Neuronal stem cell (in vitro differentiated cells): ENCODE measurements around the gene ZNG1F.
"Not testable (repeated sequence)": the region's sequence is repeated elsewhere in the genome, so short reads cannot be mapped to it uniquely, and the experiment has no call there.

Experiments
- DNase-seq: peaks from one replicate; pipeline ENCODE4 v3.0.0-alpha.2; 2013; ENCODE audit warnings: low spot score
- H2AFZ ChIP-seq: one replicate; pipeline ENCODE4 v1.6.1; 2013; ENCODE audit warnings: mild to moderate bottlenecking, low read length, inconsistent platforms
- H2AK5ac ChIP-seq: 2 replicates; pipeline ENCODE4 v1.6.1; 2013; ENCODE audit warnings: low read depth, mild to moderate bottlenecking, inconsistent platforms, low read length, moderate library complexity, mixed read lengths
- H2BK120ac ChIP-seq: 2 replicates; pipeline ENCODE4 v1.6.1; 2013; ENCODE audit warnings: low read depth, mild to moderate bottlenecking, inconsistent platforms, low read length, moderate library complexity, mixed read lengths
- H2BK12ac ChIP-seq: one replicate; pipeline ENCODE4 v1.6.1; 2013; ENCODE audit warnings: low read length, inconsistent platforms
- H2BK15ac ChIP-seq: 2 replicates; pipeline ENCODE4 v1.6.1; 2013; ENCODE audit warnings: mild to moderate bottlenecking, low read length, inconsistent platforms, mixed read lengths
- H2BK5ac ChIP-seq: one replicate; pipeline ENCODE4 v1.6.1; 2013; ENCODE audit warnings: inconsistent platforms, mild to moderate bottlenecking, low read length, moderate library complexity
- H3K14ac ChIP-seq: one replicate; pipeline ENCODE4 v1.6.1; 2013; ENCODE audit warnings: low read length, inconsistent platforms
- H3K18ac ChIP-seq: 2 replicates; pipeline ENCODE4 v1.6.1; 2013; ENCODE audit warnings: low read length, inconsistent platforms
- H3K23ac ChIP-seq: 2 replicates; pipeline ENCODE4 v1.6.1; 2013; ENCODE audit warnings: low read depth, mild to moderate bottlenecking, mixed read lengths, low read length, inconsistent platforms; ENCODE audit not compliant: poor library complexity
- H3K27ac ChIP-seq: replicated peaks from 3 replicates; pipeline ENCODE4 v1.5.1; 2013; ENCODE audit warnings: low read length, inconsistent platforms
- H3K27me3 ChIP-seq, 3 experiments: 2 replicates each; pipeline ENCODE4 v1.6.1; 2013; ENCODE audit warnings: low read length in 3 of 3, mild to moderate bottlenecking in 2 of 3, inconsistent platforms in 1 of 3, low read depth in 1 of 3, mixed read lengths in 1 of 3, moderate library complexity in 1 of 3; ENCODE audit not compliant: control insufficient read depth in 3 of 3, insufficient read depth in 3 of 3
- H3K36me3 ChIP-seq, 2 donors: replicated peaks in 1 of 2; 2 replicates each; pipeline ENCODE4 v1.6.1; 2013; ENCODE audit warnings: low read length in 2 of 2; ENCODE audit not compliant: control insufficient read depth in 2 of 2, insufficient read depth in 2 of 2
- H3K4ac ChIP-seq: 2 replicates; pipeline ENCODE4 v1.6.1; 2013; ENCODE audit warnings: inconsistent platforms, mild to moderate bottlenecking, low read length, moderate library complexity
- H3K4me1 ChIP-seq, 2 donors: 1 replicate in 1 of 2; 2 replicates in 1 of 2; pipeline ENCODE4 v1.6.1; 2013; ENCODE audit warnings: low read length in 2 of 2, low read depth in 1 of 2; ENCODE audit not compliant: control insufficient read depth in 2 of 2, insufficient read depth in 1 of 2
- H3K4me2 ChIP-seq: one replicate; pipeline ENCODE4 v1.6.1; 2013; ENCODE audit warnings: mild to moderate bottlenecking, low read length, inconsistent platforms; ENCODE audit not compliant: insufficient read depth, poor library complexity, severe bottlenecking
- H3K4me3 ChIP-seq, 2 donors: 2 replicates each; pipeline ENCODE4 v1.5.1; 2013; ENCODE audit warnings: low read length in 2 of 2, mild to moderate bottlenecking in 2 of 2, inconsistent platforms in 1 of 2, moderate library complexity in 1 of 2
- H3K79me1 ChIP-seq: one replicate; pipeline ENCODE4 v1.6.1; 2013; ENCODE audit warnings: low read depth, mild to moderate bottlenecking, inconsistent platforms, low read length, moderate library complexity
- H3K9ac ChIP-seq: one replicate; pipeline ENCODE4 v1.6.1; 2013; ENCODE audit warnings: mild to moderate bottlenecking, low read depth, low read length, inconsistent platforms; ENCODE audit not compliant: poor library complexity
- H3K9me3 ChIP-seq, 2 donors: replicated peaks in 1 of 2; 2 replicates each; pipeline versions ENCODE3 to v1.6.1; 2013; ENCODE audit warnings: low read length in 2 of 2, mild to moderate bottlenecking in 2 of 2, inconsistent platforms in 1 of 2, low read depth in 1 of 2, mixed read lengths in 1 of 2, moderate library complexity in 1 of 2; ENCODE audit not compliant: control insufficient read depth in 2 of 2, insufficient read depth in 1 of 2
- H4K8ac ChIP-seq: one replicate; pipeline ENCODE4 v1.6.1; 2013; ENCODE audit warnings: low read depth, mild to moderate bottlenecking, inconsistent platforms, low read length, moderate library complexity
- H4K91ac ChIP-seq: one replicate; pipeline ENCODE4 v1.6.1; 2013; ENCODE audit warnings: low read length, low read depth, mild to moderate bottlenecking, inconsistent platforms; ENCODE audit not compliant: poor library complexity
- WGBS, 2 donors: extraction: QIAGEN DNeasy Blood & Tissue Kit; methylation state at CpG; one replicate each; pipeline ENCODE4 v1.1.7; 2013; ENCODE audit warnings: missing lambda C conversion rate in 2 of 2, mixed read lengths in 1 of 2; ENCODE audit not compliant: insufficient read length in 2 of 2, insufficient replicate concordance in 1 of 2; ENCODE audit errors: extremely low coverage in 2 of 2; 5-methylcytosine and 5-hydroxymethylcytosine counted together

The ZNG1F gene

DNA sequence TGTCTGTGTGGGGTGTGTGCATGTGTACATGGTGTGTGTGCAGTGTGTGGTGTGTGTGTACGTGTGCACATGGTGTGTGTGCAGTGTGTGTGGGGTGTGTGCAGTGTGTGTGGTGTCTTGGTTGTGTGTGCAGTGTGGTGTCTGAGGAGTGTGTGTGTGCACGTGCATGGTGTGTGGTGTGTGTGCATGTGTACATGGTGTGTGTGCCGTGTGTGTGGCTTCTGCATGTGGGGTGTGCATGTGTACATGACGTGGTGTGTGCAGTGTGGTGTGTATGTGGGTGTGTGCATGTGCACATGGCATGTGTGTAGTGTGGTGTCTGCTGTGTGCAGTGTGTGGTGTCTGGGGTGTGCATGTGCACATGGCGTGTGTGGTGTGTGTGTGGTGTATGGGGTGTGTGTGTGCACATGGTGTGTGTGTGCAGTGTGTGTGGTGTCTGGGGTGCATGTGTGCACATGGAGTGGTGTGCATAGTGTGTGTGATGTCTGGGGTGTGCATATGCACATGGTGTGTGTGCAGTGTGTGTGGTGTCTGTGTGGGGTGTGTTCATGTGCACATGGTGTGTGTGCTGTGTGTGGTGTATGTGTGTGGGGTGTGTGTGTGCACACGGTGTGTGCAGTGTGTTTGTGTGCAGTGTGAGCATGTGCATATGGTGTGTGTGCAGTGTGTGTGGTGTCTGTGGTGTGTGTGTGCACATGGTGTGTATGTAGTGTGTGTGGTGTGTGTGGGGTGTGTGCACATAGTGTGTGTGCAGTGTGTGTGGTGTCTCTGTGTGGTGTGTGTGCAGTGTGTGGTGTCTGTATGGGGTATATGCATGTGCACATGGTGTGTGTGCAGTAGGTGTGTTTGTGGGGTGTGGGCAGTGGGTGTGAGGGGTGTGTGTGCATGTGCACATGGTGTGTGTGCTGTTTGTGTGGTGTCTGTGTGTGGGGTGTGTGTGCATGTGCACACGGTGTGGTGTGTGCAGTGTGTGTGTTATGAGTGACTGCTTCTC lies 40.6 kb upstream of the ZNG1F start:
- Histone ChIP-seq H2AFZ (no peak overlapping the region), H3K9me3 (peaks cover 0 to 11% of the 10 kb centered on the region in 2 donors), H3K9ac (peak overlapping the region; percentile 85), H3K18ac (peak overlapping the region; percentile 39), H3K4me2 (no peak overlapping the region), H3K27me3 (peaks cover 3 to 16% (median 5%) of the 10 kb centered on the region in 3 experiments), H2BK15ac (peak overlapping the region; percentile 0), H3K4me1 (peaks cover 0 to 8% of the 10 kb centered on the region in 2 donors), H3K36me3 (peaks cover 0 to 8% of the 10 kb centered on the region in 2 donors), H2BK5ac (no peak overlapping the region), H2BK12ac (peak overlapping the region; percentile 42), H3K27ac (peak overlapping the region; percentile 1), H3K14ac (peak overlapping the region; percentile 97), H3K23ac (peak overlapping the region; percentile 82), H3K4me3 (peak overlapping the region in 1 of 2 donors; percentile 56), H2AK5ac (no peak overlapping the region), H3K79me1 (peaks cover 9% of the 10 kb centered on the region), H3K4ac (peak overlapping the region; percentile 0), H4K8ac (peak overlapping the region; percentile 97), H4K91ac (peak overlapping the region; percentile 3), H2BK120ac (peak overlapping the region; percentile 0)
- WGBS, 2 donors, result no CpG with 5 or more reads among the region's 7 CpGs
- no peak for DNase-seq

DNA sequence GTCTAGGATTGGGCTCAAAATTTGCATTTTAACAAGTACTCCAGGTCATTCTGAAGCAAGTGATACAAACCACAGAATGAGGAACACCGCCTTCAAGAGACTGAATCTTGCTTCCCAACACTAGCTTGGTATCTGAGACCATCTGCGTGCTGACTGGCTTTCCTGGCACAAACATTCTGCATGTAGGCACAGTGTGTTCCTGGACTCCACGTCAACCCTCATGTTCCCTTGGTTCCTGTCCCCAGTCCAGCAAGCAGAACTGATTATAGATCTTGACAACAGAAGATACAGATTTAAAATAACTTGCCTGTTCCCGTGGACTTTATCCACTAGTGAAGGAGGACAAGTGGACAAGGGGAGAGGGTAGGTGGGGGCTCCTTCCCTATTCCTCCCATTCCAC lies 30.7 kb upstream of the ZNG1F start:
- H4K91ac ChIP-seq, H3K4ac ChIP-seq, H2AFZ ChIP-seq, H3K9ac ChIP-seq, H2AK5ac ChIP-seq, H3K27ac ChIP-seq, H2BK5ac ChIP-seq, DNase-seq, H2BK120ac ChIP-seq, H3K14ac ChIP-seq, H3K9me3 ChIP-seq, H3K4me3 ChIP-seq, H4K8ac ChIP-seq, H3K23ac ChIP-seq, H3K27me3 ChIP-seq, H2BK12ac ChIP-seq, H3K36me3 ChIP-seq, H3K18ac ChIP-seq, H2BK15ac ChIP-seq, H3K79me1 ChIP-seq, H3K4me1 ChIP-seq, H3K4me2 ChIP-seq: not testable (repeated sequence)
- no CpG with 5 or more reads among the region's 4 CpGs for WGBS, 2 donors

DNA sequence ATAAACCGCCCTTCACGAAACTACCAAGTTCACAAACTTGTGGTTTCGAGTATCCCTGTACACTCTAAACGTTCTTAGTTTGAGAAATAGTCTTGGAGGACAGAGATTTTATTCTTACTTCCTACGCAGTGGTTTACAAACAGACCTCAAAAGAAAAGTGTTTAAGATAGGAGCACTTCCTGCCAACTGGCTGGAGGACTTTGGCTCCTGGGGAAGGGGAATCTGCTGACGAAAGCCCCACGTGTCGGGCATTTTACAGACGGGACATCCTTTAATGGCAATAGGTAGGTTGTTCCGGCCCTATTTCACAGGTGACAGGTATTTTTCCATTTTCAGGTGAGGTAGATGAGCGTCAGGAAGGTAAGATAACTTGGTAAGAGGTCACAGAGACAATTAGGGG lies 678 bp downstream of the ZNG1F start:
- not testable (repeated sequence) for DNase-seq, H3K23ac ChIP-seq, H2AFZ ChIP-seq, H3K4ac ChIP-seq, H4K8ac ChIP-seq, H3K9ac ChIP-seq, H2AK5ac ChIP-seq, H3K4me3 ChIP-seq, H3K27ac ChIP-seq, H2BK5ac ChIP-seq, H3K14ac ChIP-seq, H3K27me3 ChIP-seq, H3K4me2 ChIP-seq, H3K9me3 ChIP-seq, H4K91ac ChIP-seq, H2BK120ac ChIP-seq, H2BK12ac ChIP-seq, H2BK15ac ChIP-seq, H3K79me1 ChIP-seq, H3K18ac ChIP-seq, H3K36me3 ChIP-seq, H3K4me1 ChIP-seq
- no CpG with 5 or more reads among the region's 11 CpGs for WGBS, 2 donors

DNA sequence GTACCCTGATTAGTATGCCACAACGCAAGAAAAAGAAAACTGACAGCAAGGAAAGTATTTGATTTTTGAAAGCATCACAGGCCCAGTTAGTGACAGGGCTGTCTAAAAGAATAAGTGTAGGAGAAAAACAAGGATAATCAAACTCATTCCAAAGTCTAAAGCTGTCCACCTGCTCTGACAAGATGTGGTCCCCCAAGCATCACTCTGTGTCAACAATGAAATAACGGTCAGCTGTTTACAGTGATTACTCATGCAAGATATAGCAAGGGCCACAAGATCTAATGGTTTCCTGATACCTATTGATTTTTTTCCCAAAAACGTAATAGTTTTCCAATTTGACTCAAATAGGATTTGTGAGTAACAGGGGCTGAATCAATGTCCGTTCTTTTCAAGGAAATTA lies 14.1 kb downstream of the ZNG1F start:
- not testable (repeated sequence) for H3K4me3 ChIP-seq, H4K91ac ChIP-seq, H2BK5ac ChIP-seq, H2BK120ac ChIP-seq, H3K4me1 ChIP-seq, H4K8ac ChIP-seq, H3K23ac ChIP-seq, H2AK5ac ChIP-seq, H3K14ac ChIP-seq, H3K4me2 ChIP-seq, H3K9me3 ChIP-seq, H2AFZ ChIP-seq, H3K36me3 ChIP-seq, H3K9ac ChIP-seq, H2BK12ac ChIP-seq, H3K79me1 ChIP-seq, H2BK15ac ChIP-seq, H3K27ac ChIP-seq, H3K27me3 ChIP-seq, H3K18ac ChIP-seq, H3K4ac ChIP-seq, DNase-seq
- no CpG with 5 or more reads among the region's 4 CpGs for WGBS, 2 donors
